Fibroblast of villous mesenchyme (primary cell): Measurements from ENCODE around the gene WARS2. TPM values are rescaled to one million over a fixed set of nuclear protein-coding genes. Genes with fewer than 3 reads are reported as not detected.

Experiments
- DNase-seq: peaks from one replicate; pipeline ENCODE4 v3.0.0-alpha.2; 2010; ENCODE audit warnings: low read depth
- H3K4me3 ChIP-seq: 2 replicates; pipeline ENCODE4 v1.5.1; 2011; ENCODE audit warnings: low read depth, mild to moderate bottlenecking, low read length
- total RNA-seq: library from RNA; depleted of rRNA; stranded (reverse); fragments of >200 nt; gene quantifications from 2 replicates; pipeline ENCODE4 v1.2.3, GENCODE V29; 2012
- TF ChIP-seq, protein P1 (sequence below): IDR thresholded peaks from 2 replicates; pipeline ENCODE4 v1.5.1; 2012; ENCODE audit warnings: low read depth, mild to moderate bottlenecking, low read length; ENCODE audit not compliant: insufficient read depth

Gene WARS2
- total RNA-seq, 1 donor: 20.3 TPM

GRCh38 chr1:118992237-118992825 is 148.1 kb downstream of the WARS2 start:
- no peak overlapping the region for H3K4me3 ChIP-seq
- TF ChIP-seq, protein P1, sequence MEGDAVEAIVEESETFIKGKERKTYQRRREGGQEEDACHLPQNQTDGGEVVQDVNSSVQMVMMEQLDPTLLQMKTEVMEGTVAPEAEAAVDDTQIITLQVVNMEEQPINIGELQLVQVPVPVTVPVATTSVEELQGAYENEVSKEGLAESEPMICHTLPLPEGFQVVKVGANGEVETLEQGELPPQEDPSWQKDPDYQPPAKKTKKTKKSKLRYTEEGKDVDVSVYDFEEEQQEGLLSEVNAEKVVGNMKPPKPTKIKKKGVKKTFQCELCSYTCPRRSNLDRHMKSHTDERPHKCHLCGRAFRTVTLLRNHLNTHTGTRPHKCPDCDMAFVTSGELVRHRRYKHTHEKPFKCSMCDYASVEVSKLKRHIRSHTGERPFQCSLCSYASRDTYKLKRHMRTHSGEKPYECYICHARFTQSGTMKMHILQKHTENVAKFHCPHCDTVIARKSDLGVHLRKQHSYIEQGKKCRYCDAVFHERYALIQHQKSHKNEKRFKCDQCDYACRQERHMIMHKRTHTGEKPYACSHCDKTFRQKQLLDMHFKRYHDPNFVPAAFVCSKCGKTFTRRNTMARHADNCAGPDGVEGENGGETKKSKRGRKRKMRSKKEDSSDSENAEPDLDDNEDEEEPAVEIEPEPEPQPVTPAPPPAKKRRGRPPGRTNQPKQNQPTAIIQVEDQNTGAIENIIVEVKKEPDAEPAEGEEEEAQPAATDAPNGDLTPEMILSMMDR: no peak
- no peak for DNase-seq

DNA sequence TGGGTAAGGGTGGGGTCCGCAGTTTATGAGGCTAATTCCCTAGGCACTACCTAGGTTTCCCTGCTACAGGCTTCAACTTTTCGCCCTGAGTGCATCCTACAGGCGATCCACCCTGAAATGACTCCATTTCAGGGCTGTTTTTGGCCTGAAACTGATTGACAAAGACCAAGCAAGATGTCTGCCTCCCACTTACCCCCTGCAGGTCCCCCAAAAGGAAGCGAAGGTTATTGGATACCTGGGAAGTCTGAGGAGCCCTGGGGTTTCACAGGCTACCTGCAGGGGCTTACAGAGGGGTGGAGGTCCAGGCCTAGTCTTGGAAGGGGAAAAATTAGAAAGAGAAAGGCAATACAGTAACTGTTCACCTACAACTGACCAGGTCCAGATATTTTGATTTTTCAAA is 149.0 kb downstream of the WARS2 start:
- no peak for DNase-seq
- H3K4me3 ChIP-seq: no peak overlapping the region
- TF ChIP-seq, protein P1: no peak

- no peak for DNase-seq
- TF ChIP-seq, protein P1: no peak
- H3K4me3 ChIP-seq: no peak overlapping the region
Measured at GRCh38 chr1:118990513-118991152, 149.8 kb downstream of the WARS2 start.

- H3K4me3 ChIP-seq: no peak overlapping the region
- no peak for DNase-seq
- TF ChIP-seq, protein P1: no peak
Measured at GRCh38 chr1:118989878-118990378, 150.5 kb downstream of the WARS2 start.

GRCh38 chr1:118989006-118989815 is 151.2 kb downstream of the WARS2 start:
- no peak for DNase-seq
- H3K4me3 ChIP-seq: no peak overlapping the region
- TF ChIP-seq, protein P1: no peak

DNA sequence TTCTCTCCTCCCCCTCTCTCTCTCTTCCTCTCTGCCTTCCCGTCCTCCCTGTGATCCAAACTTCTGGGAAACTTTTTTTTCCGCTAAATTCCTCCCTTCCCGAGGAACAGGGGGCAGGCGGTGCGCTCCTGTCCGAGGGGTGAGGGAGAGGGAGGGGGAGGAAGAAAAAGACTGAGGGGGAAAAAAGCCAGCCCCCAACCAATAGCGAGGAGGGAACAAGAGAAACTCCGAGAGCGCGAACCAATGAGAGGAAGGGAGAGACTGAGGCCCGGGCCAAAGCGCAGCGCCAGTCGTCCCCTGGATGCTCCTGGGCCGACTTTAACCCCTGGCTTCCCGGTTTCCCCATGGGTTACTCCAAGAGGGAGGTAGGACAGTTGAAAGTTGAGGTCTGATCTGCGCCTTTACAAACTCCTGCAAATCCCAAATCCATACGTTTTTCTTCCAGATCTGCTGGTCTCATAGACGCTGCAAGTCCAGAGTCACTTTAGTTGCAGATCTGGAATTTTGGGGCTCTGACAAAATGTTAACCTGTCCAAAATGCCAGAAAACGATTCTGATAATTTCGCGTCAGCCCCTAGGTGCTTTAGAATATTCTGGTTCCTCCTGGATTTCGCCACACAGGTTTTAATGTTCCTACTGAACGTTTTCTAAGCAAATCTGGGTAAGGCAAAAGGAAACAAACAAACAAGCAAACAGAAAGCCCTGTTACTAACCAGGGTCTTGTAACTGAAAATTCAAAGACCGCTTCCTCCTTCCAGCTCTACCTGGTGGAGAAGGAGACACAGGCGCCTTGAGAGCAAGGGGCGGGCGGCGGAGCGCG is 152.1 kb downstream of the WARS2 start, which contains the start of gene TBX15:
Gene TBX15, minus strand, starts transcription at position 158 of the 820 bp plus-strand sequence. CDS start 548 bp downstream, outside the sequence.
- DNase-seq: no peak
- TF ChIP-seq, protein P1: no peak
- peak within 1 kb of the TSS; percentile 40 for H3K4me3 ChIP-seq
